Activated T-helper 1 cell treated with anti-CD3 and anti-CD28 coated beads, Interleukin-2, amount 50 U/mL, for 16 hours (primary cell): ENCODE results near the gene ARHGDIA.
A peak's percentile ranks its signal among the peaks of the same experiment; 100 is the strongest.
"Not testable (repeated sequence)": the region's sequence is repeated elsewhere in the genome, so short reads cannot be mapped to it uniquely, and the experiment has no call there.

Experiments
- DNase-seq, 2 donors: peaks; one replicate each; pipeline ENCODE4 v3.0.0-alpha.2; 2020; ENCODE audit warnings: low read depth in 1 of 2, low spot score in 1 of 2

ARHGDIA gene

GRCh38 chr17:81870981-81871386 lies at the start of gene ARHGDIA:
Gene ARHGDIA, minus strand, starts transcription at chr17:81871337. Its CDS starts 1,407 bp downstream, at chr17:81869930.
- DNase-seq = no peak

- DNase-seq = no peak
Measured at GRCh38 chr17:81918832-81919545, 47.9 kb upstream of the ARHGDIA start.

- DNase-seq = not testable (repeated sequence)
Measured at GRCh38 chr17:81918333-81918669, 47.2 kb upstream of the ARHGDIA start.

GRCh38 chr17:81917565-81918332 lies 46.6 kb upstream of the ARHGDIA start, which contains the start of gene SIRT7:
Gene SIRT7, minus strand, starts transcription at chr17:81918176. Its CDS starts 45 bp downstream, at chr17:81918131.
- peak; percentile 65 to 78 for DNase-seq

- no peak for DNase-seq
Measured at GRCh38 chr17:81916234-81917001, 45.3 kb upstream of the ARHGDIA start.

- no peak for DNase-seq
Measured at GRCh38 chr17:81915331-81915730, 44.2 kb upstream of the ARHGDIA start.

- DNase-seq = no peak
Measured at GRCh38 chr17:81914103-81914850, 43.1 kb upstream of the ARHGDIA start.

GRCh38 chr17:81913394-81914102 lies 42.4 kb upstream of the ARHGDIA start:
- DNase-seq = no peak

- no peak for DNase-seq
Measured at GRCh38 chr17:81912441-81913309, 41.5 kb upstream of the ARHGDIA start.

- no peak for DNase-seq
Measured at GRCh38 chr17:81911969-81912368, 40.8 kb upstream of the ARHGDIA start.

GRCh38 chr17:81911277-81911961 lies 40.3 kb upstream of the ARHGDIA start, which contains the start of gene PCYT2:
Gene PCYT2, minus strand, starts transcription at chr17:81911399. Its CDS starts 44 bp downstream, at chr17:81911355.
- DNase-seq = peak; percentile 85 to 92

GRCh38 chr17:81910840-81911276 lies 39.7 kb upstream of the ARHGDIA start:
- DNase-seq = no peak

- no peak for DNase-seq
Measured at GRCh38 chr17:81909966-81910839, 39.1 kb upstream of the ARHGDIA start.

GRCh38 chr17:81909231-81909630 lies 38.1 kb upstream of the ARHGDIA start:
- no peak for DNase-seq

- DNase-seq = no peak
Measured at GRCh38 chr17:81908793-81909192, 37.7 kb upstream of the ARHGDIA start.

GRCh38 chr17:81907219-81908145 lies 36.3 kb upstream of the ARHGDIA start:
- DNase-seq = no peak
